HepG2 (cell line): ENCODE results near the gene OR6C68.
A peak's percentile ranks its signal among the peaks of the same experiment; 100 is the strongest.

ENCODE experiments used
- CHD2 ChIP-seq: IDR thresholded peaks from 2 replicates; pipeline ENCODE4 v1.6.1; 2011; ENCODE audit warnings: low read depth, low read length, improper control_type of control experiment
- HOXA5 ChIP-seq: sonication (generic); formaldehyde crosslinking; IDR thresholded peaks from 2 replicates; pipeline ENCODE4 v1.4.0; 2020; ENCODE audit warnings: missing genetic modification reagents
- IRX3 ChIP-seq: sonication (generic); formaldehyde crosslinking; IDR thresholded peaks from 2 replicates; pipeline ENCODE4 v1.8.1; 2023; ENCODE audit warnings: mild to moderate bottlenecking, low read depth, missing genetic modification reagents, borderline replicate concordance
- ZBTB43 ChIP-seq: sonication (generic); formaldehyde crosslinking; conservative IDR thresholded peaks from 2 replicates; pipeline ENCODE4 v1.4.0; 2020; ENCODE audit warnings: missing genetic modification reagents
- ZNF503 ChIP-seq: sonication (generic); formaldehyde crosslinking; IDR thresholded peaks from 2 replicates; pipeline ENCODE4 v1.4.0; 2020; ENCODE audit warnings: missing genetic modification reagents
- ZNF589 ChIP-seq: sonication (generic); formaldehyde crosslinking; conservative IDR thresholded peaks from 2 replicates; pipeline ENCODE4 v1.8.0; 2022; ENCODE audit warnings: mild to moderate bottlenecking, moderate library complexity, missing genetic modification reagents
- TF ChIP-seq, protein P1 (sequence below): sonication (generic); formaldehyde crosslinking; IDR thresholded peaks from 2 replicates; pipeline ENCODE4 v1.5.0; 2020; ENCODE audit warnings: mild to moderate bottlenecking, missing genetic modification reagents, moderate library complexity
- TF ChIP-seq, protein P2 (sequence below): sonication (generic); formaldehyde crosslinking; IDR thresholded peaks from 2 replicates; pipeline ENCODE4 v1.5.0; 2020; ENCODE audit warnings: mild to moderate bottlenecking, missing genetic modification reagents

- no peak for TF ChIP-seq IRX3 (CRISPR knock-in tag)
- TF ChIP-seq, protein P1, sequence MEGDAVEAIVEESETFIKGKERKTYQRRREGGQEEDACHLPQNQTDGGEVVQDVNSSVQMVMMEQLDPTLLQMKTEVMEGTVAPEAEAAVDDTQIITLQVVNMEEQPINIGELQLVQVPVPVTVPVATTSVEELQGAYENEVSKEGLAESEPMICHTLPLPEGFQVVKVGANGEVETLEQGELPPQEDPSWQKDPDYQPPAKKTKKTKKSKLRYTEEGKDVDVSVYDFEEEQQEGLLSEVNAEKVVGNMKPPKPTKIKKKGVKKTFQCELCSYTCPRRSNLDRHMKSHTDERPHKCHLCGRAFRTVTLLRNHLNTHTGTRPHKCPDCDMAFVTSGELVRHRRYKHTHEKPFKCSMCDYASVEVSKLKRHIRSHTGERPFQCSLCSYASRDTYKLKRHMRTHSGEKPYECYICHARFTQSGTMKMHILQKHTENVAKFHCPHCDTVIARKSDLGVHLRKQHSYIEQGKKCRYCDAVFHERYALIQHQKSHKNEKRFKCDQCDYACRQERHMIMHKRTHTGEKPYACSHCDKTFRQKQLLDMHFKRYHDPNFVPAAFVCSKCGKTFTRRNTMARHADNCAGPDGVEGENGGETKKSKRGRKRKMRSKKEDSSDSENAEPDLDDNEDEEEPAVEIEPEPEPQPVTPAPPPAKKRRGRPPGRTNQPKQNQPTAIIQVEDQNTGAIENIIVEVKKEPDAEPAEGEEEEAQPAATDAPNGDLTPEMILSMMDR (CRISPR knock-in tag), result peak; percentile 3; the same call in 1 of the 2 replicates
- peak; percentile 72 for TF ChIP-seq ZNF503 (CRISPR knock-in tag)
- TF ChIP-seq CHD2, result no peak
- TF ChIP-seq, protein P2, sequence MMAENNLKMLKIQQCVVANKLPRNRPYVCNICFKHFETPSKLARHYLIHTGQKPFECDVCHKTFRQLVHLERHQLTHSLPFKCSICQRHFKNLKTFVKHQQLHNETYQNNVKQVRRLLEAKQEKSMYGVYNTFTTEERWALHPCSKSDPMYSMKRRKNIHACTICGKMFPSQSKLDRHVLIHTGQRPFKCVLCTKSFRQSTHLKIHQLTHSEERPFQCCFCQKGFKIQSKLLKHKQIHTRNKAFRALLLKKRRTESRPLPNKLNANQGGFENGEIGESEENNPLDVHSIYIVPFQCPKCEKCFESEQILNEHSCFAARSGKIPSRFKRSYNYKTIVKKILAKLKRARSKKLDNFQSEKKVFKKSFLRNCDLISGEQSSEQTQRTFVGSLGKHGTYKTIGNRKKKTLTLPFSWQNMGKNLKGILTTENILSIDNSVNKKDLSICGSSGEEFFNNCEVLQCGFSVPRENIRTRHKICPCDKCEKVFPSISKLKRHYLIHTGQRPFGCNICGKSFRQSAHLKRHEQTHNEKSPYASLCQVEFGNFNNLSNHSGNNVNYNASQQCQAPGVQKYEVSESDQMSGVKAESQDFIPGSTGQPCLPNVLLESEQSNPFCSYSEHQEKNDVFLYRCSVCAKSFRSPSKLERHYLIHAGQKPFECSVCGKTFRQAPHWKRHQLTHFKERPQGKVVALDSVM, result no peak
- TF ChIP-seq ZBTB43 (CRISPR knock-in tag), result peak; percentile 92
- TF ChIP-seq HOXA5, result no peak
- no peak for TF ChIP-seq ZNF589
Observed at GRCh38 chr12:55499810-55500252, 7.7 kb downstream of the OR6C68 start.
